Erythroblast (primary cell): ENCODE measurements around the gene HSD11B2.
A peak's percentile ranks its signal among the peaks of the same experiment; 100 is the strongest.

ENCODE experiments used
- DNase-seq, 2 experiments: peaks; one replicate each; lab custom pipeline; 2025; lab: John Stamatoyannopoulos, UW
- GATA1 ChIP-seq: IDR thresholded peaks from 2 replicates; pipeline ENCODE4 v1.6.1; 2011; ENCODE audit warnings: low read depth, mild to moderate bottlenecking, control low read depth, low read length, moderate library complexity
- POLR2A ChIP-seq: IDR thresholded peaks from 2 replicates; pipeline ENCODE4 v1.6.1; 2011; ENCODE audit warnings: mild to moderate bottlenecking, low read length

HSD11B2 gene

GRCh38 chr16:67441907-67442306 lies 11.0 kb downstream of the HSD11B2 start:
- no peak for DNase-seq
- TF ChIP-seq GATA1 (no peak), POLR2A (no peak)

GRCh38 chr16:67442581-67443255 lies 11.8 kb downstream of the HSD11B2 start:
- no peak for TF ChIP-seq GATA1

GRCh38 chr16:67443265-67443664 lies 12.3 kb downstream of the HSD11B2 start:
- no peak for DNase-seq
- TF ChIP-seq POLR2A = no peak

More at GRCh38 chr16:67442581-67443255, 11.8 kb downstream of the HSD11B2 start:
- no peak for DNase-seq

GRCh38 chr16:67444259-67445125 lies 13.6 kb downstream of the HSD11B2 start:
- TF ChIP-seq GATA1 (no peak), POLR2A (no peak)
- no peak for DNase-seq

- TF ChIP-seq POLR2A = no peak
- TF ChIP-seq GATA1 = no peak
- DNase-seq = no peak
Observed at GRCh38 chr16:67445126-67445426, 14.2 kb downstream of the HSD11B2 start.

GRCh38 chr16:67445441-67445912 lies 14.6 kb downstream of the HSD11B2 start:
- DNase-seq = peak in 1 of 2 experiments; percentile 19
- TF ChIP-seq POLR2A = no peak
- TF ChIP-seq GATA1 = no peak

- TF ChIP-seq POLR2A (no peak), GATA1 (no peak)
- DNase-seq = no peak
Observed at GRCh38 chr16:67445913-67446907, 15.3 kb downstream of the HSD11B2 start.

GRCh38 chr16:67446968-67447507 lies 16.1 kb downstream of the HSD11B2 start:
- DNase-seq = no peak
- TF ChIP-seq GATA1 (no peak), POLR2A (no peak)

GRCh38 chr16:67447508-67448076 lies 16.7 kb downstream of the HSD11B2 start:
- peak; percentile 63 to 75 for DNase-seq
- TF ChIP-seq POLR2A = no peak
- TF ChIP-seq GATA1 = no peak

- TF ChIP-seq POLR2A (no peak), GATA1 (no peak)
- DNase-seq = no peak
Observed at GRCh38 chr16:67448580-67448979, 17.7 kb downstream of the HSD11B2 start.

GRCh38 chr16:67449336-67449735 lies 18.4 kb downstream of the HSD11B2 start:
- DNase-seq = peak in 1 of 2 experiments; percentile 26
- TF ChIP-seq POLR2A = no peak
- TF ChIP-seq GATA1 = no peak

- no peak for DNase-seq
- TF ChIP-seq POLR2A = no peak
- no peak for TF ChIP-seq GATA1
Observed at GRCh38 chr16:67449739-67450138, 18.8 kb downstream of the HSD11B2 start.
